SHP77 (cell line): Measurements from ENCODE around the gene FBXL20.
"Not testable (repeated sequence)": the region's sequence is repeated elsewhere in the genome, so short reads cannot be mapped to it uniquely, and the experiment has no call there.

Source experiments
- DNase-seq, 2 experiments: peaks; one replicate each; lab custom pipeline; 2025; lab: John Stamatoyannopoulos, UW

FBXL20 gene

GRCh38 chr17:39401412-39402243 is at the start of gene FBXL20:
Gene FBXL20, minus strand, starts transcription at chr17:39401626. Its CDS starts 224 bp downstream, at chr17:39401402.
- DNase-seq: peak; percentile 62 to 89

GRCh38 chr17:39450847-39451581 is 49.6 kb upstream of the FBXL20 start, which contains the start of gene MED1:
Gene MED1, minus strand, starts transcription at chr17:39451263. Its CDS starts 201 bp downstream, at chr17:39451062.
- peak; percentile 96 for DNase-seq

GRCh38 chr17:39450051-39450450 is 48.6 kb upstream of the FBXL20 start:
- no peak for DNase-seq

GRCh38 chr17:39447561-39447960 is 46.1 kb upstream of the FBXL20 start:
- no peak for DNase-seq

- DNase-seq: no peak
These were observed 41.9 kb upstream of the FBXL20 start for GRCh38 chr17:39443326-39443725.

GRCh38 chr17:39439868-39440267 is 38.4 kb upstream of the FBXL20 start:
- DNase-seq: not testable (repeated sequence)

- no peak for DNase-seq
These were observed 28.2 kb upstream of the FBXL20 start for GRCh38 chr17:39429600-39429999.

GRCh38 chr17:39416141-39416540 is 14.7 kb upstream of the FBXL20 start:
- DNase-seq: no peak

- no peak for DNase-seq
These were observed 8.9 kb upstream of the FBXL20 start for GRCh38 chr17:39410279-39410678.

- DNase-seq: no peak
These were observed 6.9 kb upstream of the FBXL20 start for GRCh38 chr17:39408360-39408759.

- no peak for DNase-seq
These were observed 5.5 kb upstream of the FBXL20 start for GRCh38 chr17:39406951-39407350.

- DNase-seq: no peak
These were observed 4.0 kb upstream of the FBXL20 start for GRCh38 chr17:39405436-39405835.

- no peak for DNase-seq
These were observed 3.3 kb upstream of the FBXL20 start for GRCh38 chr17:39404542-39405378.

GRCh38 chr17:39402890-39403605 is 1.6 kb upstream of the FBXL20 start:
- no peak for DNase-seq

GRCh38 chr17:39402244-39402889 is 941 bp upstream of the FBXL20 start:
- peak; percentile 85 to 97 for DNase-seq

GRCh38 chr17:39400547-39401411 is 647 bp downstream of the FBXL20 start:
- DNase-seq: no peak

GRCh38 chr17:39399791-39400190 is 1.6 kb downstream of the FBXL20 start:
- DNase-seq: no peak

- DNase-seq: no peak
These were observed 7.7 kb downstream of the FBXL20 start for GRCh38 chr17:39393736-39394135.

- no peak for DNase-seq
These were observed 10.0 kb downstream of the FBXL20 start for GRCh38 chr17:39391448-39391847.

- DNase-seq: no peak
These were observed 16.4 kb downstream of the FBXL20 start for GRCh38 chr17:39385040-39385439.
